CD4-positive, alpha-beta T cell treated with Interleukin-21 for 1 hour (primary cell): Measurements from ENCODE around the gene ZNF467.
A peak's percentile ranks its signal among the peaks of the same experiment; 100 is the strongest.

Source experiments
- DNase-seq: peaks from one replicate; pipeline ENCODE4 v3.0.0-alpha.2; 2020

ZNF467 gene

GRCh38 chr7:149723795-149724495 is 49.4 kb downstream of the ZNF467 start:
- no peak for DNase-seq

- no peak for DNase-seq
Measured at GRCh38 chr7:149723082-149723767, 50.2 kb downstream of the ZNF467 start.

- no peak for DNase-seq
Measured at GRCh38 chr7:149722356-149722957, 50.9 kb downstream of the ZNF467 start.

GRCh38 chr7:149721084-149721601 is 52.2 kb downstream of the ZNF467 start:
- DNase-seq: no peak

GRCh38 chr7:149720372-149721083 is 52.9 kb downstream of the ZNF467 start:
- no peak for DNase-seq

GRCh38 chr7:149719912-149720335 is 53.5 kb downstream of the ZNF467 start:
- no peak for DNase-seq

GRCh38 chr7:149719050-149719899 is 54.1 kb downstream of the ZNF467 start:
- DNase-seq: no peak

- no peak for DNase-seq
Measured at GRCh38 chr7:149718730-149719049, 54.7 kb downstream of the ZNF467 start.

- DNase-seq: no peak
Measured at GRCh38 chr7:149717481-149717880, 55.9 kb downstream of the ZNF467 start.

- no peak for DNase-seq
Measured at GRCh38 chr7:149716932-149717307, 56.5 kb downstream of the ZNF467 start.

- DNase-seq: no peak
Measured at GRCh38 chr7:149716007-149716931, 57.1 kb downstream of the ZNF467 start.

- DNase-seq: no peak
Measured at GRCh38 chr7:149715476-149715875, 57.9 kb downstream of the ZNF467 start.

GRCh38 chr7:149714910-149715471 is 58.4 kb downstream of the ZNF467 start:
- peak; percentile 62 for DNase-seq
